Measurements from ENCODE around the gene OR52W1. TPM values are rescaled to one million over a fixed set of nuclear protein-coding genes. Genes with fewer than 3 reads are reported as not detected.
"Not testable (repeated sequence)": the region's sequence is repeated elsewhere in the genome, so short reads cannot be mapped to it uniquely, and the experiment has no call there.

OR52W1 gene
- total RNA-seq, 3 donors from 2014 or later = not detected

GRCh38 chr11:6241316-6241715 is 42.3 kb downstream of the OR52W1 start:
- no peak for TF ChIP-seq CTCF (IDR thresholded peaks at IDR 0.05)
- Histone ChIP-seq H3K4me3 (no peak overlapping the region), H3K36me3 (ENCODE audit: low read depth) (no peaks in the 10 kb centered on the region), H3K4me1 (ENCODE audit: low read depth) (no peaks in the 10 kb centered on the region), H3K9me3 (no peaks in the 10 kb centered on the region)
- DNase-seq (no peak), ATAC-seq (no peak)
- intact Hi-C loops (cut with DNase I, micrococcal nuclease) = loop anchor here in 1 of 2 donors (10.0 kb wide), 1 partner anchor 73 kb away; no protein-coding TSS in a partner anchor

GRCh38 chr11:6245536-6245935 is 46.5 kb downstream of the OR52W1 start:
- Histone ChIP-seq H3K4me3 (no peak overlapping the region), H3K4me1 (ENCODE audit: low read depth) (no peaks in the 10 kb centered on the region), H3K36me3 (ENCODE audit: low read depth) (no peaks in the 10 kb centered on the region), H3K9me3 (no peaks in the 10 kb centered on the region)
- no peak for ATAC-seq
- no peak for DNase-seq
- intact Hi-C loops (cut with DNase I, micrococcal nuclease) = loop anchor here in 1 of 2 donors (10.0 kb wide), 1 partner anchor 69 kb away; no protein-coding TSS in a partner anchor
- TF ChIP-seq CTCF (IDR thresholded peaks at IDR 0.05) = no peak

GRCh38 chr11:6248248-6248647 is 49.2 kb downstream of the OR52W1 start:
- ATAC-seq = no peak
- intact Hi-C loops (cut with DNase I, micrococcal nuclease) = loop anchor here in 1 of 2 donors (10.0 kb wide), 1 partner anchor 67 kb away; no protein-coding TSS in a partner anchor
- Histone ChIP-seq H3K9me3 (no peaks in the 10 kb centered on the region), H3K36me3 (ENCODE audit: low read depth) (no peaks in the 10 kb centered on the region), H3K4me1 (ENCODE audit: low read depth) (no peaks in the 10 kb centered on the region), H3K4me3 (no peak overlapping the region)
- TF ChIP-seq CTCF (IDR thresholded peaks at IDR 0.05) = no peak
- no peak for DNase-seq

- intact Hi-C loops (cut with DNase I, micrococcal nuclease) = loop anchor here in 1 of 2 donors (10.0 kb wide), 1 partner anchor 66 kb away; no protein-coding TSS in a partner anchor
- not testable (repeated sequence) for H3K4me1 ChIP-seq (ENCODE audit: low read depth); H3K36me3 ChIP-seq (ENCODE audit: low read depth); H3K4me3 ChIP-seq; DNase-seq; ATAC-seq; H3K9me3 ChIP-seq
Measured at GRCh38 chr11:6248897-6249296, 49.9 kb downstream of the OR52W1 start.

Other genes starting within 250 kb of the OR52W1 start
- not detected for gene OR56A5, start 230.7 kb upstream of the OR52W1 start, total RNA-seq
- not detected for gene OR52L1, start 212.2 kb upstream of the OR52W1 start, total RNA-seq
- under 1 TPM in 2 of 3 donors, not detected in 1; 0.10 to 0.20 TPM for gene OR56A4, start 192.3 kb upstream of the OR52W1 start, total RNA-seq
- gene OR56A1, start 168.5 kb upstream of the OR52W1 start, total RNA-seq = under 1 TPM; 0.03 to 0.09 (median 0.05) TPM
- not detected for gene OR56B4, start 91.5 kb upstream of the OR52W1 start, total RNA-seq
- gene OR52B2, start 28.9 kb upstream of the OR52W1 start, total RNA-seq = not detected
- not detected for gene C11orf42, start 6.3 kb downstream of the OR52W1 start, total RNA-seq
- 100 to 1,000 TPM in 1 of 3 donors, 10 to 100 TPM in 2; 78.0 to 195 (median 92.1) TPM for gene FHIP1B, start 35.4 kb downstream of the OR52W1 start, total RNA-seq
- under 1 TPM in 2 of 3 donors, not detected in 1; 0.20 to 0.22 TPM for gene CNGA4, start 39.9 kb downstream of the OR52W1 start, total RNA-seq
- under 1 TPM in 1 of 3 donors, not detected in 2; 0.60 TPM for gene CCKBR, start 60.6 kb downstream of the OR52W1 start, total RNA-seq
- 10 to 100 TPM in 2 of 3 donors, 1 to 10 TPM in 1; 4.6 to 21.3 (median 20.7) TPM for gene CAVIN3, start 121.3 kb downstream of the OR52W1 start, total RNA-seq
- 10 to 100 TPM; 45.3 to 86.6 (median 62.0) TPM for gene SMPD1, start 191.2 kb downstream of the OR52W1 start, total RNA-seq
- 10 to 100 TPM in 1 of 3 donors, 1 to 10 TPM in 2; 5.2 to 64.7 (median 8.3) TPM for gene APBB1, start 219.9 kb downstream of the OR52W1 start, total RNA-seq
- gene HPX, start 241.8 kb downstream of the OR52W1 start, total RNA-seq = 1 to 10 TPM; 2.0 to 7.0 (median 2.3) TPM

Data from mucosa of descending colon (tissue), 3 donors.